HEK293T (cell line): ENCODE results near the gene GABARAP.

Experiments used
- BHLHE40 ChIP-seq: fragments of 450-650 bp; IDR thresholded peaks from 2 replicates; pipeline ENCODE4 v1.6.1; 2016; ENCODE audit warnings: mild to moderate bottlenecking, moderate library complexity, borderline replicate concordance
- FOXA1 ChIP-seq: fragments of 450-650 bp; IDR thresholded peaks from 2 replicates; pipeline ENCODE4 v1.6.1; 2016; ENCODE audit warnings: mild to moderate bottlenecking
- FOXM1 ChIP-seq: fragments of 450-650 bp; IDR thresholded peaks from 2 replicates; pipeline ENCODE4 v1.6.1; 2017; ENCODE audit warnings: mild to moderate bottlenecking, borderline replicate concordance
- SP1 ChIP-seq: fragments of 450-650 bp; IDR thresholded peaks from 2 replicates; pipeline ENCODE4 v1.6.1; 2017
- SUZ12 ChIP-seq: fragments of 450-650 bp; IDR thresholded peaks from 2 replicates; pipeline ENCODE4 v1.6.1; 2016; ENCODE audit warnings: mild to moderate bottlenecking
- TARDBP ChIP-seq: fragments of 450-650 bp; IDR thresholded peaks from 2 replicates; pipeline ENCODE4 v1.6.1; 2016

DNA sequence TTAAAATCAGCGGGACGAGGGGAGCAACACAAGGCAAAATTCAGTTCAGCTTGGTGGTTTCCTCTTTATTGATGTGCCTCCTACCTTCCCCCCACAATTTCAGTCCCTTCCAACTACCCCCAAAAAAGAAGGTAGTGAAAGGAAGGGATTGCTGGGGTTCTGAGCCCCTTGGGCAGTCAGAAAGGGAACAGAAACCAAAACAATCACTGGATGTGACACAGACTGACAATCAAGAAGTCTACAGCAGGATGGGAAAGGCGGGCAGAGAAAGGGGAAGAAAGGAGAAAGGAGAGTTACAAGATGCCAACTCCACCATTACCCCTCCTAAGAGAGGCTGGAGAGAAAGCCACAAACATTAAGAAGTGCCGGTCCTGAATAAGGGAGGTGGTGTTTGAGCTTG, 1.9 kb downstream of the GABARAP start:
- TF ChIP-seq SP1 (no peak), SUZ12 (no peak), TARDBP (no peak), BHLHE40 (no peak), FOXM1 (no peak), FOXA1 (no peak)
